ENCODE data around the gene IP6K2.

Gene IP6K2

DNA sequence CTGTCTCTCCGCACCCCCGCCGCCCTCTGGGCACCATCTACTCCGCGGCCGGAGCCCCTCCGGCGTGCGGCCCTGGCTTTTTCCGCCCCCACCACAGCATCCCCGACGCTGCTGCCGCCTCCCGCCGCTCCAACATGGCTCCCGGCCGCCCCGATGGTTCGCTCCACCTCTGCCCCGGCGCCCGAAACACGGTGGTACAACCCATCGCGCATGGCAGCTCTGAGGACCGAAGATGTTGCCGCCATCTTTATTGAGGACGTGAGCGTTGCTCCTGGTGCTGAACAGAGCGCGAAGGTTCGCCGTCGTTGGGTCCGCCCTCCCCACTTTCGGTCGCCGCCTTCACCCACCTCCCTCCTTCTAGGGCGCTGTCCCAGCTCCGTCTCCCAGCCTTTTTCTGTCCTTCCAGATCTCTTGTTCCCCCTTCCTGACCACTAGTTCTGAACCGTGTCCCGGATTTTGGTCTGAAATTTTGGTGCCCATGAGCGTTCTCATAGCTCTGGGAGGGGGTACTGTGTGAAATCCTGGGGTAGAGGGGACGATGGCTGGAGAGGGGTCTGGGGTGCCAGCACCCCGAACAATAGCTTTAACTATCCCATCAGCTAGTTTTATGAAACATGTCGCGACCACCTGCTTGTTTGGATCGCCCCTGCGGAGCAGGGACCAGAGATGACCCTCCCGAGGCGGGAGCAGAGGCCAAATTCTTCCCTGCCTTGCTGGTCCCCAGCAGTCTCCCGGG, 54.1 kb downstream of the IP6K2 start, which contains the start of gene CELSR3:
Gene CELSR3, minus strand, starts transcription at position 134 of the 736 bp plus-strand sequence. CDS start 252 bp downstream, outside the sequence.
- Histone ChIP-seq H3K4me1 (ENCODE audit: control insufficient read depth, insufficient read depth, low read length) (peaks cover 10% of the 10 kb centered on the region; the same call in 1 of the 2 replicates), H3K36me3 (ENCODE audit: control insufficient read depth, insufficient read depth, low read length) (peaks cover 31% of the 10 kb centered on the region), H3K4me3 (ENCODE audit: low read depth, low read length) (peak within 1 kb of the TSS; percentile 68), H3K9me3 (ENCODE audit: control insufficient read depth, insufficient read depth, low read length) (no peaks in the 10 kb centered on the region), H3K9ac (ENCODE audit: low read depth, low read length) (peak within 1 kb of the TSS; percentile 96), H3K27ac (ENCODE audit: low read depth, low read length) (peak within 1 kb of the TSS; percentile 98), H3K27me3 (ENCODE audit: control insufficient read depth, insufficient read depth, low read length) (no peaks in the 10 kb centered on the region)

DNA sequence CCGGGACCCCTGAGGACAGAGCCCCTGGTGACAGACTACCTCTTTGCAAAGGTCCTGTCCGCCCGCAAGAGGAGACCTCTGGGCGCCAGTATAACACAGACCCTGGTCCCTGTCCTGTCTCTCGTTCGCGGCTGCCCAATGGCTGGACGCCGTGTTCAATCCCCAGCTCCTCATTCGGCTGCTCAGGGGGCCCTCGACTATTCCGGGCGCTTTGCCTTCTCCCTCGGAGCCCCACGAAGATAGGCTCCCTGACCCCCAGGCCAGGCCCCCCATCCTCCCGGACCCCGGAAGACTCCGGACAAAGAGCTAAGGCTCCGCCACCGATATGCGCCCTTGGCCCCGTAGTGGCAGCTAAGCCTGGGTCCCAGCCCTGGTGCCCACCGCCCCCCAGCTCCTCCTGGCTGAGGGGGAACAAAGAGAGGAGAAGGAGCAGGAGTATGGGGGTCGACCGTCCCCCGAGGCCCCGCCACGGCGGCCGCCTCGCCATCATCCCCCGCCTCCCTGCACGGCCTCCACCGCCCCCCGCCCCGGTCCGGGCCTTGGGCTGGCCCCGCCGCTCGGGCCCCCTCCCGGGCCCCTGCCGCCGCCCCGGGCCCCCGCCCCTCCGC, 54.8 kb downstream of the IP6K2 start:
- H3K36me3 ChIP-seq (ENCODE audit: control insufficient read depth, insufficient read depth, low read length) = peaks cover 31% of the 10 kb centered on the region
- H3K27me3 ChIP-seq (ENCODE audit: control insufficient read depth, insufficient read depth, low read length) = no peaks in the 10 kb centered on the region
- H3K9me3 ChIP-seq (ENCODE audit: control insufficient read depth, insufficient read depth, low read length) = no peaks in the 10 kb centered on the region
- no peak overlapping the region for H3K9ac ChIP-seq (ENCODE audit: low read depth, low read length)
- H3K4me1 ChIP-seq (ENCODE audit: control insufficient read depth, insufficient read depth, low read length) = peaks cover 10% of the 10 kb centered on the region; the same call in 1 of the 2 replicates
- peak overlapping the region; percentile 98 for H3K27ac ChIP-seq (ENCODE audit: low read depth, low read length)
- peak overlapping the region; percentile 68 for H3K4me3 ChIP-seq (ENCODE audit: low read depth, low read length)

DNA sequence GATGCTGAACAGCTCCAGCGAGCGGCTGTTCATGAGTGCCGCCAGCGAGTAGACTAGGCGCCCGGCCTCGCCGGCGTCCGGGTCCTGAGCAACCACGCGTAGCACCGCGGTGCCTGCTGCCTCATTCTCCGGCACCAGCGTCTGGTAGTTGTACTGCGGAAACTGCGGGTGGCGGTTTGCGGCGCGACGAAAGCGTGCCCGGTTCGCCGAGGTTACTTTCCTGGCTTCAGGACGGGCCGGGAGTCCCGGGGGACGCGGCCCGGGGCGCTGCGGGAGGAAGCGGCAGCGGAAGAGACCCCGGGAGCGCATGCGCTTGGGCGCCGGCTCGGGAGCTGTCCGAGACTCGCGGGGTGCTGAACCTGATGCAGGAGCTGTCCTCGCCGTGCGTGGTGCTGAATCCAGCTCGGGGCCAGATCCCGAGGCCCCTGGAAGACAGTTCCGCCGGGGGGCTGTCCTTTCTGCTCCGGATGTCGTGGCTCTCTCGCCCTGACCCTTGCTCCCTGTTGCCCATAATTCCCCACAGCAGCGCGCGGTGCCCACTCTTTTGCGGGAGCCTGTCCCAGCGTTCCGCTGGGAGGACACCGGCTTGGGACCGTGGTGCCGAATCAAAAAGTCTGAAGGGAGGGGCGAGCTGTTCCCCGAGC, 55.4 kb downstream of the IP6K2 start:
- H3K4me1 ChIP-seq (ENCODE audit: control insufficient read depth, insufficient read depth, low read length) = peaks cover 13% of the 10 kb centered on the region; the same call in 1 of the 2 replicates
- H3K4me3 ChIP-seq (ENCODE audit: low read depth, low read length) = peak overlapping the region; percentile 61
- no peaks in the 10 kb centered on the region for H3K27me3 ChIP-seq (ENCODE audit: control insufficient read depth, insufficient read depth, low read length)
- H3K9ac ChIP-seq (ENCODE audit: low read depth, low read length) = no peak overlapping the region
- peaks cover 31% of the 10 kb centered on the region for H3K36me3 ChIP-seq (ENCODE audit: control insufficient read depth, insufficient read depth, low read length)
- H3K9me3 ChIP-seq (ENCODE audit: control insufficient read depth, insufficient read depth, low read length) = no peaks in the 10 kb centered on the region
- H3K27ac ChIP-seq (ENCODE audit: low read depth, low read length) = peak overlapping the region; percentile 98

- no peaks in the 10 kb centered on the region for H3K9me3 ChIP-seq (ENCODE audit: control insufficient read depth, insufficient read depth, low read length)
- H3K9ac ChIP-seq (ENCODE audit: low read depth, low read length) = no peak overlapping the region
- no peak overlapping the region for H3K27ac ChIP-seq (ENCODE audit: low read depth, low read length)
- peaks cover 15% of the 10 kb centered on the region; the same call in 1 of the 2 replicates for H3K4me1 ChIP-seq (ENCODE audit: control insufficient read depth, insufficient read depth, low read length)
- H3K27me3 ChIP-seq (ENCODE audit: control insufficient read depth, insufficient read depth, low read length) = no peaks in the 10 kb centered on the region
- H3K4me3 ChIP-seq (ENCODE audit: low read depth, low read length) = peak overlapping the region; percentile 61
- H3K36me3 ChIP-seq (ENCODE audit: control insufficient read depth, insufficient read depth, low read length) = peaks cover 28% of the 10 kb centered on the region
These were observed 56.1 kb downstream of the IP6K2 start for GRCh38 chr3:48660800-48661400.

- Histone ChIP-seq H3K27ac (ENCODE audit: low read depth, low read length) (peak overlapping the region; percentile 38), H3K4me3 (ENCODE audit: low read depth, low read length) (peak overlapping the region; percentile 58; the same call in 1 of the 2 replicates)
These were observed 60.2 kb downstream of the IP6K2 start for GRCh38 chr3:48656841-48657281.

GRCh38 chr3:48656061-48656840, 60.8 kb downstream of the IP6K2 start:
- Histone ChIP-seq H3K9me3 (ENCODE audit: control insufficient read depth, insufficient read depth, low read length) (no peaks in the 10 kb centered on the region), H3K36me3 (ENCODE audit: control insufficient read depth, insufficient read depth, low read length) (peaks cover 49% of the 10 kb centered on the region), H3K27ac (ENCODE audit: low read depth, low read length) (peak overlapping the region; percentile 38), H3K4me1 (ENCODE audit: control insufficient read depth, insufficient read depth, low read length) (peaks cover 4% of the 10 kb centered on the region; the same call in 1 of the 2 replicates), H3K9ac (ENCODE audit: low read depth, low read length) (peak overlapping the region; percentile 19; the same call in 1 of the 2 replicates), H3K4me3 (ENCODE audit: low read depth, low read length) (peak overlapping the region; percentile 58; the same call in 1 of the 2 replicates), H3K27me3 (ENCODE audit: control insufficient read depth, insufficient read depth, low read length) (no peaks in the 10 kb centered on the region)

More at GRCh38 chr3:48656841-48657281, 60.2 kb downstream of the IP6K2 start:
- H3K27me3 ChIP-seq (ENCODE audit: control insufficient read depth, insufficient read depth, low read length) = no peaks in the 10 kb centered on the region
- no peak overlapping the region; the same call in 1 of the 2 replicates for H3K9ac ChIP-seq (ENCODE audit: low read depth, low read length)
- H3K4me1 ChIP-seq (ENCODE audit: control insufficient read depth, insufficient read depth, low read length) = peaks cover 4% of the 10 kb centered on the region; the same call in 1 of the 2 replicates
- H3K36me3 ChIP-seq (ENCODE audit: control insufficient read depth, insufficient read depth, low read length) = peaks cover 48% of the 10 kb centered on the region
- H3K9me3 ChIP-seq (ENCODE audit: control insufficient read depth, insufficient read depth, low read length) = no peaks in the 10 kb centered on the region

DNA sequence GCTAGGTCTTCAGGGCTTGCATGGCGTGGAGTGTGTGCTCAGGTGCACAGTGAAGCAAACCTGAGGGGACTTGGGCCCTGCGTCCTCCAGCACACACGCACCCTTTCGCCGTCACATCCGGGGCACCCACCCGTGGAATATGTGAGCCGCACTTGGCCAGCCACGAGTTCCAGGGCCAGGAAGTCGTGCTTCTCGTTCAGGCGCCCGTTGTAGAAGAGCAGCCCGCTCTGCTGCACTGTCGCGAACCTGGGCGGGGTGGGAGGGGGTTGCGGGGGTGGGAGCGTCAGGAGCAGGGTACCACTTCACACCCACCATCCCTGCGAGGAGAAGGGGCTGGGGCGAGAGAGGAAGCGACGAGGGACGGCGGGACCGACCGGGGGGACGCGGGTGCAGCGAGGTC, 61.4 kb downstream of the IP6K2 start:
- Histone ChIP-seq H3K4me1 (ENCODE audit: control insufficient read depth, insufficient read depth, low read length) (peaks cover 4% of the 10 kb centered on the region; the same call in 1 of the 2 replicates), H3K27me3 (ENCODE audit: control insufficient read depth, insufficient read depth, low read length) (no peaks in the 10 kb centered on the region), H3K4me3 (ENCODE audit: low read depth, low read length) (peak overlapping the region; percentile 58), H3K36me3 (ENCODE audit: control insufficient read depth, insufficient read depth, low read length) (peaks cover 53% of the 10 kb centered on the region), H3K9ac (ENCODE audit: low read depth, low read length) (no peak overlapping the region), H3K27ac (ENCODE audit: low read depth, low read length) (no peak overlapping the region), H3K9me3 (ENCODE audit: control insufficient read depth, insufficient read depth, low read length) (no peaks in the 10 kb centered on the region)

- H3K27me3 ChIP-seq (ENCODE audit: control insufficient read depth, insufficient read depth, low read length) = no peaks in the 10 kb centered on the region
- H3K9ac ChIP-seq (ENCODE audit: low read depth, low read length) = no peak overlapping the region
- H3K9me3 ChIP-seq (ENCODE audit: control insufficient read depth, insufficient read depth, low read length) = no peaks in the 10 kb centered on the region
- peaks cover 52% of the 10 kb centered on the region for H3K36me3 ChIP-seq (ENCODE audit: control insufficient read depth, insufficient read depth, low read length)
- peaks cover 4% of the 10 kb centered on the region; the same call in 1 of the 2 replicates for H3K4me1 ChIP-seq (ENCODE audit: control insufficient read depth, insufficient read depth, low read length)
- H3K27ac ChIP-seq (ENCODE audit: low read depth, low read length) = no peak overlapping the region
- H3K4me3 ChIP-seq (ENCODE audit: low read depth, low read length) = peak overlapping the region; percentile 44; the same call in 1 of the 2 replicates
These were observed 62.0 kb downstream of the IP6K2 start for GRCh38 chr3:48655063-48655462.

GRCh38 chr3:48652923-48653715, 63.9 kb downstream of the IP6K2 start:
- peaks cover 52% of the 10 kb centered on the region for H3K36me3 ChIP-seq (ENCODE audit: control insufficient read depth, insufficient read depth, low read length)
- H3K4me3 ChIP-seq (ENCODE audit: low read depth, low read length) = no peak overlapping the region
- peaks cover 4% of the 10 kb centered on the region; the same call in 1 of the 2 replicates for H3K4me1 ChIP-seq (ENCODE audit: control insufficient read depth, insufficient read depth, low read length)
- no peaks in the 10 kb centered on the region for H3K27me3 ChIP-seq (ENCODE audit: control insufficient read depth, insufficient read depth, low read length)
- no peaks in the 10 kb centered on the region for H3K9me3 ChIP-seq (ENCODE audit: control insufficient read depth, insufficient read depth, low read length)
- H3K27ac ChIP-seq (ENCODE audit: low read depth, low read length) = no peak overlapping the region
- no peak overlapping the region for H3K9ac ChIP-seq (ENCODE audit: low read depth, low read length)

All from HUES48 (cell line).